Stimulated activated CD4-positive, alpha-beta T cell treated with anti-CD3 and anti-CD28 coated beads, Interleukin-4, amount 100 ng/mL, for 24 hours (primary cell): ENCODE results near the gene MBD1.
"Not testable (repeated sequence)": the region's sequence is repeated elsewhere in the genome, so short reads cannot be mapped to it uniquely, and the experiment has no call there.

Experiments
- DNase-seq: peaks from one replicate; pipeline ENCODE4 v3.0.0-alpha.2; 2020

MBD1 gene

GRCh38 chr18:50268022-50268747 is 13.1 kb downstream of the MBD1 start:
- peak; percentile 81 for DNase-seq

DNA sequence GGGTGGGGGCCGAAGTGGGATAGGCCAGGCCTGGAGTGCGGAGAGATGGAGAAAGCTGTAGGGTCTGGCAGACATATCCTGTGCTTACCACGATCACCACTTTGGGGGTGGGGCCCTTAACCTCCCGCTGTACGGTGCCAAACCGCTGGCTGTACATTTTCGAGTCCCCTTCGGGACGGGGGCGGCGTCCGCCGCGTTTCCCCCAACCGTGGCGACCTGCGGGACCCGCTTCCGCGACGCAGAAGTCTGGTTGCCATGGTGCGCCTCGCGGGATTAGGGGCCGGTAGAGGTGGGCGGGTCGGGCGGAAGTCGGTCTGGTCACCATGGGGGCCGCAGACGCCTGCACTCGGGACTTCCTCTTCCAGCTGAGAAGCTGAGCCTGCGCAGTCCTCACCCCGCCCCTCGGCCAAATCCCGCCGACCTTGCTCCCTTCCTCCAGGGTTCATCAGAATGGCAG is 15.0 kb downstream of the MBD1 start, which contains the start of gene CFAP53:
TSS of gene CFAP53 (minus strand) at position 248 of the 457 bp plus-strand sequence. CDS start at position 157, 91 bp downstream.
- DNase-seq, result peak; percentile 86

GRCh38 chr18:50262977-50263376 is 18.3 kb downstream of the MBD1 start:
- DNase-seq, result no peak

DNA sequence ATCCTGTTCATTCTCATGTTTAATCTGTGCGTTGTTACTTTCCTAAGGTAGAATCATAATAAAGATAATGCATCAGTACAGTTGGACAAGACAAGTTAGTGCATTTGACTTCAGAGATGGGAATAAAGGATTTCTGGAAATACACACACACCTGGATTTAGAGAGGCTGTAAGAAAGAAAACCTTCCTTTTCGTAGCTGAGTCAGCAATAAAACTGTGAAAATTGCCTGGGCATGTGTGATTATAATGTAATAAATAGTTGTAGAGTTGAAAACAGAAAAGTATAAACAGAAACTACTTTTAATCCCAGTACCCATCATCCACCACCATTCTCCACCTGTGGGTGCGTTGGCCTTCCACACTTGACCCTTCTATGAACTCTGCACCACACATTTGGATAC is 30.4 kb downstream of the MBD1 start:
- no peak for DNase-seq

GRCh38 chr18:50249576-50249975 is 31.7 kb downstream of the MBD1 start:
- no peak for DNase-seq

GRCh38 chr18:50247561-50247960 is 33.8 kb downstream of the MBD1 start:
- DNase-seq, result no peak

- not testable (repeated sequence) for DNase-seq
Observed at GRCh38 chr18:50241768-50242167, 39.6 kb downstream of the MBD1 start.

- DNase-seq, result no peak
Observed at GRCh38 chr18:50240080-50240563, 41.2 kb downstream of the MBD1 start.

GRCh38 chr18:50232419-50232818 is 48.9 kb downstream of the MBD1 start:
- no peak for DNase-seq

GRCh38 chr18:50231621-50232020 is 49.7 kb downstream of the MBD1 start:
- DNase-seq, result no peak

GRCh38 chr18:50220249-50220648 is 61.1 kb downstream of the MBD1 start:
- not testable (repeated sequence) for DNase-seq
